GM12875 (cell line): ENCODE results near the gene TMEM198.

ENCODE experiments used
- H3K4me3 ChIP-seq: one replicate; pipeline ENCODE4 v1.5.1; 2011; ENCODE audit warnings: low read depth, low read length, control low read depth
- TF ChIP-seq, protein P1 (sequence below): IDR thresholded peaks from 2 replicates; pipeline ENCODE4 v1.5.1; 2011; ENCODE audit warnings: low read depth, mild to moderate bottlenecking, control low read depth, inconsistent platforms, low read length, moderate library complexity, borderline replicate concordance; ENCODE audit not compliant: insufficient read depth

The TMEM198 gene

DNA sequence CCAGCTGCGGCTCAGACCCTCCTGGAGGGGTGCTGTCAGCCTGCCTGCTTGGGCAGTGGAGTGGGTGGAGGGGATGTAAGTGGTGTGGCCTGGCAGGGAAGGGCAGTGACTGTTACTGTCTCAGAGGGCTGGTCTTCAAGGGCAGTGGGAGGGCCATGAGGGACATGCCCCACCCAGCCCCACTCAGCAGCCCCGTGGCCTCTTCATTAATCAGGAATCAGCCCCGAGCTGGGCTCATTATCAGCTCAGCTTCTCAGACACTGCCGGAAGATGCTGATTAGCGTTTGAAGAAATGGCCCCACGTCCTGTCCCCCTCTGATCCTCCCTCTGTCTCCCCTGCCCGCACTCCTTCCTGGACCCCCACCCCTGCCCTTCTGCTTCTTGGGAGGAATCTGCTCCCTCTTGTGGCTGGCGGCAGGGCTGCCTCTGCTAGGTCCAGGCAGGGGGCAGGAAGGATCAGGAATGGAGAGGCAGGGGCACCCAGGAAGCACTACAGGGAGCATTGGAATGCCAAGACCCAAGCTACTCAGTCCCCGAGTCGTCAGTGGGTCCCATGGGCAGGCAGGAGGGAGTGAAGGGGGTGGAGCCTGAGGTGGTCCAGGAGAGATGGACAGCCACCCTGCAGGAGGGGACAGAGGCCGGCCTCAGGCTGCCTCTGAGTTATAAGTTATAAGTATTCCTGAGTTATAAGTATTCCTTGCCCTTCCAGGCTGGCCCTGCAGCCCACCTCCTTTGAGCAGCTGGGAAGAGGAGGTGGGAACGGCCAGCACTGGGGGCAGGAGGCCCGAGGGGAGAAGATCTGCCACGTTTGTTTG lies 22.6 kb upstream of the TMEM198 start:
- TF ChIP-seq, protein P1, sequence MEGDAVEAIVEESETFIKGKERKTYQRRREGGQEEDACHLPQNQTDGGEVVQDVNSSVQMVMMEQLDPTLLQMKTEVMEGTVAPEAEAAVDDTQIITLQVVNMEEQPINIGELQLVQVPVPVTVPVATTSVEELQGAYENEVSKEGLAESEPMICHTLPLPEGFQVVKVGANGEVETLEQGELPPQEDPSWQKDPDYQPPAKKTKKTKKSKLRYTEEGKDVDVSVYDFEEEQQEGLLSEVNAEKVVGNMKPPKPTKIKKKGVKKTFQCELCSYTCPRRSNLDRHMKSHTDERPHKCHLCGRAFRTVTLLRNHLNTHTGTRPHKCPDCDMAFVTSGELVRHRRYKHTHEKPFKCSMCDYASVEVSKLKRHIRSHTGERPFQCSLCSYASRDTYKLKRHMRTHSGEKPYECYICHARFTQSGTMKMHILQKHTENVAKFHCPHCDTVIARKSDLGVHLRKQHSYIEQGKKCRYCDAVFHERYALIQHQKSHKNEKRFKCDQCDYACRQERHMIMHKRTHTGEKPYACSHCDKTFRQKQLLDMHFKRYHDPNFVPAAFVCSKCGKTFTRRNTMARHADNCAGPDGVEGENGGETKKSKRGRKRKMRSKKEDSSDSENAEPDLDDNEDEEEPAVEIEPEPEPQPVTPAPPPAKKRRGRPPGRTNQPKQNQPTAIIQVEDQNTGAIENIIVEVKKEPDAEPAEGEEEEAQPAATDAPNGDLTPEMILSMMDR = peak; percentile 47
- no peak overlapping the region for H3K4me3 ChIP-seq

DNA sequence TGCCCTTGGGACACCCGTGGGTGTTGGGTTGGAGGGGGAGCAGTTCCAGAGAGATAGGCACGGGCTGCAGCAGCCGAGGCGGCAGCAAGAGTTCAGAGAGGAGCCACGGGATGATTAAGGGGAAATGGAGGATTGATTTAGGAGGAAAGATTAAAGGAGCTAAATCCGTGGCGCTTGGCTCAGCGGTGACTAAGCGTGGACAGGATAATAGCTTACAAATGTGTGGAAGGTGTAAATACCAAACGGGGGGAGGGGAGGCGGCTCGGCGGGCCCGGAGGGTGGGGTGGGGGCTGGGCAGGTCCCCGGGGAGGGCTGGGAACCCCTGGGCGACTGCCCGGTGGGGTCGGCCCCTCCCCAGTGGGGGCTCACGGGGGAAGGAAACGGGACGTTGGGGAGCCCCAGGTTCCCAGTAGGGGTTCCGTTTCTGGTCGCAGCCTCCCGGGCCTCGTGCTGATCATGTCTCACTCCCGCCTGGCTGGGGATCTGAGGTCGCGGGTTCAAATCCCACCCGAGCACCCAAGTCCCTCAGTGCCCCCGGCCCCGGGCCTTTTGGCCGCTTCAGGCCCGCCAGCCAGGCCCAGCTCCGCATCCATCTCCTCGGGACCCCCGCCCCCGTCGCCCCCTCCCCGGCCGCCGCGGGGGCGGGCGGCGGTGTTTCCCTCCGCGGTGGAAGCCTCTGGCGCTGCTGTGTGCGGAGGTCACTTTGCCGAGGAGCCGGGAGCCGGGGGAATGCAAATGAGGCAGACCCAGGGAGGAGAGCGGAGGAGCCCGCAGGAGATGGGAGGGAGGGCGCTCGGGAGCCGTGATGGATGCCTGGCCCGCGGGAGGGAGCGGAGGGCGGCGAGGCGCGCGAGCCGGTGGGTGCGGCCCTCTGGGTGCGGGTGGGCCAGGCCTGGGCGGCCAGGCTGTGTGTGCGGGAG lies 21.5 kb upstream of the TMEM198 start:
- TF ChIP-seq, protein P1 = no peak
- H3K4me3 ChIP-seq = no peak overlapping the region

DNA sequence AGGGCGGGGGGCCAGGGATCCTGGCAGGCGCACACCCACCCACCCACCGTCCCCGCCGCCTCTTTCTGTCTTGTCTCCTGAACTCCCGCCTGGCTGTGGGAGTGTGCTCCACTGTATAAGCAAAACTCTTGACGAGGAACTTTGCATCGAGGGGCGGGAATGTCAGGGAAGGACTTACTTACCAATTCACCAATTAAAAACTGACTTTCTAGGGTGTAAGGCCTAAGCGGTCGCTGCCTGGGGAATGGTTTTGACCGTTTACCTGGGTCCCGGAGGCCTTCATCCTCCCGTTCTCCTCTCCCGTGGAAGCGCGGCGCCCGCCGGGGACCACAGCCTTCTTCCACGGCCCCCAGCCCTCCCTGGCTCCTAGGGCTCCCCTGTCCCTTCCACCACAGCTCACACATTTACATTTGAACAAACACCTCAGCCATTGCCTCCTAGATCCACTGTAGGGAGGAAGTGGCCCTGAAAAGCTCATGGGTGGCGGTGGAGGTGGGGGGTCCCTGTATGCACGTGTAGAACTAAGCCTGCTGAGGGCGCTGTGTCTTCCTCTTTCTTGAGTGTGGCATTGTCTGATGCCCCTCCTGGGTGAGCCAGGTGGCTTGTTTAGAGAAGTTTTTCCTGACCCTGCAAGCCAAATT lies 20.7 kb upstream of the TMEM198 start:
- TF ChIP-seq, protein P1 = no peak
- H3K4me3 ChIP-seq = no peak overlapping the region

DNA sequence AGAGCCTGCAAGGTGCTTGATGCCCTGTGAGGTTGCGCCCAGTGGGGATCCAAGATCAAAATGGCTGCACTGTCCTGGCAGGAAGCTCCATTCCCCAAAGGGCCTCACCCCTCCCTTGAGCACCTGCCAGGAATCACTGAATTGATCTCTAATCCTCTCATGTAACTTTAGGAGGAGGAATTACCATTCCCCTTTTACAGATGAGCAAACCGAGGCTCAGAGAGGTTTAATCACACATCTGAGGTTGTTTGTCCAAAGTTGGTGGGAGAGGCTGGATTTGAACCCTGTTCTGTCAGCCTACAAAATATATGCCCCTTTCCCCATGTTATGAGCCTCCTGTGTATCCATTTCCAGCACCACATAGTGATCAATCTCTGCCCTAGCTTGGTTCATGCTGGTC lies 19.0 kb upstream of the TMEM198 start:
- TF ChIP-seq, protein P1 = no peak
- no peak overlapping the region for H3K4me3 ChIP-seq

DNA sequence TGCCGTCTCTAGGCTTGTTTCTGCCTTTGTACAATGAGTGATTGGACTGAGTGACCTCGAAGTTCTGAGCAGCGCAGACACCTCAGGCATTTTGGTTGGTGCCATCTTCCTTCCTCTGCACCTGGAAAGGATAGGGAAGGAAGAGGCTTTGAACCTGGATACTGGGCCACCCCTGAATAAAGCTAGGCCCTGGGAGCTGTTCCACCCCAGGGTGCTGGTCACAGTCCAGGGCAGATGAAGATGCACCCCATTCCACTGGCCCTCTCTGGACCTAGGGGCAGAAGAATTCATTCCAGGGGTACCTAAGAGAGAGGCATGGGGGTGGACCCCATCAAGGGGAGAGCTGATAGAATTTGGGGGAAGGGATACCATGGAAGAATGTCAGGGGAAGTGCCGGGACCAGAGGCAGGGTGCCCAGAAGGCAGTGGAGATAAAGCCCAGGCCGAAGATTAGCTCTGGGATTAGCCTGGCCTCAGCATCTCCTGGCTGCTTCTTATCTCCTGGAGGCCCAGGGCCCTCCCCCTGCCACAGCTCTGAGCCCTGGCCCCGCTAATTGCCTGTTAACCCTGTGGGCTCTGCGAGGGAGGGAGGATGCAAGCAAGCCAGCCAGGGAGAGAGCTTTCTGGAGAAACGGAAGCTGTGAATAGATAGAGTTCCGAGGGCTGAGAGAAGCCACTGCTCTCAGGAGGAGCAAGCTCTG lies 18.1 kb upstream of the TMEM198 start:
- H3K4me3 ChIP-seq = no peak overlapping the region
- TF ChIP-seq, protein P1 = no peak

DNA sequence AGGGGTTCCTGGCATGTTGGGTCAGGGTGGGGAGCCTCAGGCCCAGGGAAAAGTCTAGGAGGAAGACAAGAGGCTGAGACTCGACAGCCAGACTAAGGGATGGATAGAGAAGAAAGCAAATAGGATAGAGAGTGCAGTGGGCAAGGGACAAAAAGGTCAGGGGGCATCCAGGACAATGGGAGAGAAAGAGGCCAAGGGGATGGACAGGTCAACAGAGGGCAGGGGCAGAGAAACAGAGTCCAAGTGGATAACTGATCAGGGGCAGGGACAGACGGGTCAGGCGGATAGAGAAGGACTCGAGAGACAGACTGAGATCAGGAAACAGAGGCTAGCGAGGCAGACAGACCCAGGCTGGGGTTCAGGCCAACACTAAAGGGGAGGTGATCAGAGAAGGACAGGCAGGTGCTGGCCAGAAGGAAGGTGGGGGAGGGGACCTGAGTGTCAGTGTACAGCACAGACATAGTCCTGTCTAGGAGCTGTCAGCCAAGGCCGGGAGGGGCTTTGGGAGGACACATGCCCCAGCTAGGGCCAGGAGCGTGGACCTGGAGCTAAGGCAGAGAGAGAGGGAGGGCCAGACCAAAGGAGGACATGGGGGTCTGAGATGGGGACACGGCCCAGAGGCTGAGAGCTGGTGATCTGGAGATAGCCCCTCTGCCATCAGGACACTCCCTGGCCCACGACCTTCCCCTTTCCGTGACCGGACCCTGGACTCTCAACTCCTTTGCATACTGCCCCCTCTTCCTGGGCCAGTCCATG lies 17.3 kb upstream of the TMEM198 start:
- TF ChIP-seq, protein P1 = no peak

More for the DNA sequence above, 17.3 kb upstream of the TMEM198 start:
- H3K4me3 ChIP-seq = no peak overlapping the region
